ENCODE data around the gene SPINDOC.

- no peak for TF ChIP-seq ZFP3 (CRISPR knock-in tag; IDR thresholded peaks at IDR 0.05)
- no peak for TF ChIP-seq CREB5 (CRISPR knock-in tag; IDR thresholded peaks at IDR 0.05; ENCODE audit: low read depth)
- no peak for TF ChIP-seq ZNF565 (CRISPR knock-in tag; conservative IDR thresholded peaks at IDR 0.05; ENCODE audit: low read depth)
- no peak for TF ChIP-seq BACH2 (CRISPR knock-in tag; IDR thresholded peaks at IDR 0.05; ENCODE audit: borderline replicate concordance)
- no peak for TF ChIP-seq CSRNP3 (CRISPR knock-in tag; IDR thresholded peaks at IDR 0.05)
- no peak for TF ChIP-seq GLIS3 (CRISPR knock-in tag; IDR thresholded peaks at IDR 0.05)
- no peak for TF ChIP-seq PATZ1 (CRISPR knock-in tag; IDR thresholded peaks at IDR 0.05; ENCODE audit: borderline replicate concordance)
- no peak for TF ChIP-seq TCF4 (CRISPR knock-in tag; IDR thresholded peaks at IDR 0.05; ENCODE audit: borderline replicate concordance)
- TF ChIP-seq POU6F1 (CRISPR knock-in tag; IDR thresholded peaks at IDR 0.05; ENCODE audit: borderline replicate concordance, low read depth), result no peak
- TF ChIP-seq ZFP30 (CRISPR knock-in tag; IDR thresholded peaks at IDR 0.05), result no peak
- TF ChIP-seq RARB (CRISPR knock-in tag; IDR thresholded peaks at IDR 0.05), result no peak
- no peak for TF ChIP-seq ZNF8 (CRISPR knock-in tag; IDR thresholded peaks at IDR 0.05)
Measured at GRCh38 chr11:63816732-63817131, 3.5 kb downstream of the SPINDOC start.
